Fibroblast of lung (primary cell): ENCODE data around the gene BCAS3. TPM values are rescaled to one million over a fixed set of nuclear protein-coding genes. Genes with fewer than 3 reads are reported as not detected.

ENCODE experiments used
- DNase-seq, 2 donors: peaks; one replicate each; pipeline versions ENCODE4 v3.0.0 to v3.0.0-alpha.2; 2010; ENCODE audit warnings: low read depth in 2 of 2
- H2AFZ ChIP-seq: 2 replicates; pipeline ENCODE4 v1.5.1; 2012; ENCODE audit warnings: low read length, control low read depth, inconsistent platforms
- H3K27ac ChIP-seq: 2 replicates; pipeline ENCODE4 v1.5.1; 2011; ENCODE audit warnings: low read length, control low read depth; ENCODE audit not compliant: insufficient read depth
- H3K27me3 ChIP-seq: 2 replicates; pipeline ENCODE4 v1.5.1; 2011; ENCODE audit warnings: mild to moderate bottlenecking, low read length; ENCODE audit not compliant: control insufficient read depth, insufficient read depth
- H3K36me3 ChIP-seq: 2 replicates; pipeline ENCODE4 v1.5.1; 2011; ENCODE audit warnings: low read length; ENCODE audit not compliant: control insufficient read depth, insufficient read depth
- H3K4me1 ChIP-seq: 2 replicates; pipeline ENCODE4 v1.5.1; 2011; ENCODE audit warnings: low read length; ENCODE audit not compliant: control insufficient read depth, insufficient read depth; ENCODE audit errors: extremely low read depth
- H3K4me2 ChIP-seq: 2 replicates; pipeline ENCODE4 v1.5.1; 2011; ENCODE audit warnings: low read length, control low read depth; ENCODE audit not compliant: insufficient read depth; ENCODE audit errors: extremely low read depth
- H3K4me3 ChIP-seq, 4 experiments: fragments of 200-600 bp in 1 of 4; sonication (generic) in 1 of 4; replicated peaks in 1 of 4; 2 replicates each; pipeline ENCODE4 v1.5.1; 2011 to 2016; ENCODE audit warnings: low read length in 4 of 4, low read depth in 3 of 4, mild to moderate bottlenecking in 3 of 4, control low read depth in 2 of 4, inconsistent platforms in 1 of 4, mixed read lengths in 1 of 4; ENCODE audit not compliant: insufficient read depth in 1 of 4; ENCODE audit errors: control extremely low read depth in 1 of 4
- H3K79me2 ChIP-seq: 2 replicates; pipeline ENCODE4 v1.5.1; 2012; ENCODE audit warnings: mild to moderate bottlenecking, low read length, inconsistent platforms; ENCODE audit not compliant: control insufficient read depth, insufficient read depth
- H3K9ac ChIP-seq: 2 replicates; pipeline ENCODE4 v1.5.1; 2011; ENCODE audit warnings: mild to moderate bottlenecking, low read length, control low read depth; ENCODE audit not compliant: insufficient read depth
- H3K9me3 ChIP-seq: 2 replicates; pipeline ENCODE4 v1.5.1; 2012; ENCODE audit warnings: low read depth, low read length; ENCODE audit not compliant: control insufficient read depth, insufficient read depth
- H4K20me1 ChIP-seq: 2 replicates; pipeline ENCODE4 v1.5.1; 2011; ENCODE audit warnings: low read length; ENCODE audit not compliant: control insufficient read depth, insufficient read depth; ENCODE audit errors: extremely low read depth
- CTCF ChIP-seq, 2 donors: IDR thresholded peaks in 1 of 2; conservative IDR thresholded peaks in 1 of 2; 1 replicate in 1 of 2; 2 replicates in 1 of 2; pipeline ENCODE4 v1.5.1; 2011 to 2012; ENCODE audit warnings: low read length in 2 of 2, control low read depth in 1 of 2, inconsistent platforms in 1 of 2, low read depth in 1 of 2, mild to moderate bottlenecking in 1 of 2
- EZH2 ChIP-seq: IDR thresholded peaks from 2 replicates; pipeline ENCODE4 v1.5.1; 2012; ENCODE audit warnings: low read length, control low read depth, mild to moderate bottlenecking; ENCODE audit errors: missing control alignments
- polyA plus RNA-seq, 2 donors: library from polyadenylated mRNA; depleted of rRNA in 1 of 2; stranded (reverse) in 1 of 2; unstranded in 1 of 2; fragments of >200 nt; gene quantifications; 2 replicates each; pipeline ENCODE4 v1.2.1, GENCODE V29; 2011 to 2012; ENCODE audit warnings: missing spikeins in 1 of 2
- total RNA-seq: library from RNA; depleted of rRNA; stranded (reverse); fragments of >200 nt; gene quantifications from 2 replicates; pipeline ENCODE4 v1.2.1, GENCODE V29; 2014

Gene BCAS3
- total and polyA plus RNA-seq, 2 donors (not counting 1 experiment from before 2014, with no cell fraction given): 9.9 to 43.6 TPM

DNA sequence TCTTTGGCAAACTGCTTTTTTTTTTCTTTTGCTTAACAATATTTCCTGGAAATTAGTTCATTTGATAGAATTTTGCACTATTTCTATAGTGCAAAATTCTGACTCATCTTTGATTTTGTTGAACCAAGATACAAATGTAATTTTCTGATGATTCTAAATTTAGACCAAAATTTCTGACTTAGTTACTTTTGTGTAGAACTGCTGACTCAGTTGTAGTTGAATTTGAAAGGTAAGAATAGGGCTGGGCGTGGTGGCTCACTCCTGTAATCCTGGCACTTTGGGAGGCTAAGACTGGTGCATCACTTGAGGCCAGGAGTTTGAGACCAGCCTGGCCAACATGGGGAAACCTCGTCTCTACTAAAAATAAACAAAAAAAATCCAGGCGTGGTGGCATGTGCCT lies 223.0 kb downstream of the BCAS3 start:
- no peaks in the 10 kb centered on the region for H3K9me3 ChIP-seq
- no peak for TF ChIP-seq EZH2
- TF ChIP-seq CTCF (conservative IDR thresholded peaks at IDR 0.05 in 1 of 2, IDR thresholded peaks at IDR 0.05 in 1 of 2; ENCODE audit: low read depth in 1 of 2, low read length in 2 of 2): no peak
- no peaks in the 10 kb centered on the region for H3K36me3 ChIP-seq
- H3K4me3 ChIP-seq: no peak overlapping the region
- no peaks in the 10 kb centered on the region for H4K20me1 ChIP-seq
- no peak overlapping the region for H2AFZ ChIP-seq
- H3K4me2 ChIP-seq: no peak overlapping the region
- H3K27me3 ChIP-seq: no peaks in the 10 kb centered on the region
- no peak overlapping the region for H3K9ac ChIP-seq
- H3K27ac ChIP-seq: no peak overlapping the region
- no peak for DNase-seq
- no peaks in the 10 kb centered on the region for H3K79me2 ChIP-seq
- H3K4me1 ChIP-seq: no peaks in the 10 kb centered on the region

DNA sequence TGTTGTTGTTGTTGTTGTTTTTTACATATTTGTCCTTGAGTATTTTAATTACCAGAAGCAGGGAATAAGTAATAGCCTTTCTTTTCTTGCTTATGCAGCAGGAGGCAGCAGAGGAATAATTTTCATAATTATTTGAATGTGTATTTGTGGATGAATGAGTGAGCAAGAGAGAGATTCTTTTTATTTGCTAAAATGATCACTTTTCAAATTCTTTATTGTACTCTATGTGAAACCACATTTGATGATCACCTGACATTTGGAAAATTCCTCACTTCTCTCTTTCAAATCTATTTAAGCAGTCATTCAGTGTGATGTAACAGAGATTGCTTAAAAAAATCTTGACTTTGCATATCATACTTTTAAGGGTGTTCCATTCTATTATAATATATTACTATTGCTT lies 223.6 kb downstream of the BCAS3 start:
- TF ChIP-seq CTCF (conservative IDR thresholded peaks at IDR 0.05 in 1 of 2, IDR thresholded peaks at IDR 0.05 in 1 of 2; ENCODE audit: low read depth in 1 of 2, low read length in 2 of 2) (no peak), EZH2 (no peak)
- Histone ChIP-seq H3K27me3 (no peaks in the 10 kb centered on the region), H3K79me2 (no peaks in the 10 kb centered on the region), H3K27ac (peak overlapping the region; percentile 6), H3K4me2 (peak overlapping the region; percentile 86), H3K9me3 (no peaks in the 10 kb centered on the region), H3K4me3 (no peak overlapping the region), H3K4me1 (no peaks in the 10 kb centered on the region), H2AFZ (no peak overlapping the region), H3K36me3 (no peaks in the 10 kb centered on the region), H3K9ac (no peak overlapping the region), H4K20me1 (no peaks in the 10 kb centered on the region)
- DNase-seq: peak; percentile 37 to 56

DNA sequence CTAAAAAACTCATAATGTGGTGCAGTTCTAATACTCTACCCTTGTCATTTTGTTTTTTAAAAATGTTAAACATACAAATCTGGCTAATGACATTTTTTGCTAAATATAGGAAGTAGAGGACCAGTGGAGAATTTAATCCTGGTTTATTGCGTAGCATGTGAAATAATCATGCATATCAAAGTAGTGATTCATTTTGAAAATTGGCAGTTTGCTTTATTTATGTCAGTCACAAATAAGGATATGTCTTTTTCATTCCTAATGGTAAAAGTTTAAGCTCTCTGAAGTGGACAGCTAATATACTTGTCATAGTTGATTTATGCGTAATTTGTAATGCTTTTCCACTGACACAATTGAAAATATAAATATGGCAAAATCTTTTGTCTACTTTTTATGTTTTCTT lies 224.2 kb downstream of the BCAS3 start:
- H3K4me3 ChIP-seq: peak overlapping the region in 1 of 4 experiments; percentile 6
- no peaks in the 10 kb centered on the region for H3K36me3 ChIP-seq
- no peak for TF ChIP-seq EZH2
- TF ChIP-seq CTCF (conservative IDR thresholded peaks at IDR 0.05 in 1 of 2, IDR thresholded peaks at IDR 0.05 in 1 of 2; ENCODE audit: low read depth in 1 of 2, low read length in 2 of 2): no peak
- H3K4me1 ChIP-seq: no peaks in the 10 kb centered on the region
- DNase-seq: peak; percentile 85
- peak overlapping the region; percentile 58 for H3K27ac ChIP-seq
- H3K9ac ChIP-seq: no peak overlapping the region
- H3K4me2 ChIP-seq: peak overlapping the region; percentile 86
- H3K79me2 ChIP-seq: no peaks in the 10 kb centered on the region
- no peak overlapping the region for H2AFZ ChIP-seq
- H3K9me3 ChIP-seq: no peaks in the 10 kb centered on the region
- no peaks in the 10 kb centered on the region for H3K27me3 ChIP-seq
- H4K20me1 ChIP-seq: no peaks in the 10 kb centered on the region
